H1 (cell line): ENCODE measurements around the gene TMEM45A. TPM values are rescaled to one million over a fixed set of nuclear protein-coding genes. Genes with fewer than 3 reads are reported as not detected.
"Not testable (repeated sequence)": the region's sequence is repeated elsewhere in the genome, so short reads cannot be mapped to it uniquely, and the experiment has no call there.

Source experiments
- CTCF ChIA-PET: fragments of 300-600 bp; sonication (Branson Sonifier 250); formaldehyde crosslinking; loops from one replicate; lab custom pipeline; 2021; ENCODE audit not compliant: partially characterized antibody; lab: Charles Lee
- POLR2A ChIA-PET: fragments of 300-600 bp; sonication (Branson Sonifier 250); formaldehyde crosslinking; loops from one replicate; lab custom pipeline; 2021; ENCODE audit warnings: inconsistent platforms; ENCODE audit not compliant: partially characterized antibody; lab: Charles Lee
- DNase-seq, 2 experiments: peaks; one replicate each; pipeline versions ENCODE4 v3.0.0 to v3.0.0-alpha.2; 2010 to 2022; ENCODE audit warnings: low spot score in 2 of 2, low read depth in 1 of 2, mixed read lengths in 1 of 2
- FAIRE-seq: peaks from 2 replicates; lab custom pipeline; 2011; peaks lifted over from hg19 to GRCh38; lab: Jason Lieb, UNC
- H2AFZ ChIP-seq: 2 replicates; pipeline ENCODE4 v1.8.1; 2012; ENCODE audit warnings: low read length, inconsistent platforms
- H2AK5ac ChIP-seq: 2 replicates; pipeline ENCODE4 v1.6.1; 2013; ENCODE audit warnings: low read depth, low read length
- H2BK120ac ChIP-seq: replicated peaks from 2 replicates; pipeline ENCODE3; 2013; ENCODE audit warnings: low read depth, low read length, inconsistent platforms
- H2BK12ac ChIP-seq: 2 replicates; pipeline ENCODE4 v1.6.1; 2013; ENCODE audit warnings: low read depth, low read length
- H2BK15ac ChIP-seq: 2 replicates; pipeline ENCODE4 v1.6.1; 2013; ENCODE audit warnings: low read length
- H2BK20ac ChIP-seq: 2 replicates; pipeline ENCODE4 v1.6.1; 2013; ENCODE audit warnings: low read length
- H2BK5ac ChIP-seq: 2 replicates; pipeline ENCODE4 v1.6.1; 2013; ENCODE audit warnings: low read depth, low read length
- H3K14ac ChIP-seq: 2 replicates; pipeline ENCODE4 v1.6.1; 2013; ENCODE audit warnings: inconsistent platforms; ENCODE audit not compliant: insufficient read length
- H3K18ac ChIP-seq: 2 replicates; pipeline ENCODE4 v1.6.1; 2013; ENCODE audit warnings: low read length; ENCODE audit errors: extremely low read depth
- H3K23ac ChIP-seq: 2 replicates; pipeline ENCODE4 v1.6.1; 2013; ENCODE audit warnings: inconsistent platforms; ENCODE audit not compliant: insufficient read length
- H3K23me2 ChIP-seq: 2 replicates; pipeline ENCODE4 v1.6.1; 2013; ENCODE audit warnings: low read depth, low read length
- H3K27ac ChIP-seq: 2 replicates; pipeline ENCODE4 v1.6.1; 2011; ENCODE audit warnings: low read depth, low read length, inconsistent platforms
- H3K27me3 ChIP-seq, 4 experiments: replicated peaks in 1 of 4; 1 replicate in 1 of 4; 2 replicates in 3 of 4; pipeline versions ENCODE4 v1.6.1 to v1.8.1; 2011 to 2013; ENCODE audit warnings: low read length in 3 of 4, mild to moderate bottlenecking in 3 of 4, inconsistent platforms in 2 of 4, mixed read lengths in 2 of 4, moderate library complexity in 1 of 4; ENCODE audit not compliant: control insufficient read depth in 3 of 4, insufficient read depth in 3 of 4; ENCODE audit errors: extremely low read depth in 1 of 4
- H3K36me3 ChIP-seq, 4 experiments: 2 replicates each; pipeline versions ENCODE4 v1.6.1 to v1.8.1; 2011 to 2013; ENCODE audit warnings: mild to moderate bottlenecking in 4 of 4, low read length in 3 of 4, moderate library complexity in 2 of 4, control low read depth in 1 of 4, inconsistent platforms in 1 of 4; ENCODE audit not compliant: insufficient read depth in 4 of 4, control insufficient read depth in 2 of 4
- H3K4ac ChIP-seq: replicated peaks from 2 replicates; pipeline ENCODE3; 2013; ENCODE audit warnings: low read length, low read depth, mixed read lengths, inconsistent platforms; ENCODE audit not compliant: insufficient read length
- H3K4me1 ChIP-seq, 4 experiments: replicated peaks in 1 of 4; 1 replicate in 1 of 4; 2 replicates in 3 of 4; pipeline versions ENCODE4 v1.6.1 to v1.8.1; 2011 to 2013; ENCODE audit warnings: low read length in 3 of 4, inconsistent platforms in 2 of 4, mixed read lengths in 1 of 4; ENCODE audit not compliant: insufficient read depth in 4 of 4, control insufficient read depth in 3 of 4
- H3K4me2 ChIP-seq, 2 experiments: 2 replicates each; pipeline versions ENCODE4 v1.6.1 to v1.8.1; 2011 to 2013; ENCODE audit warnings: low read depth in 2 of 2, low read length in 2 of 2, control low read depth in 1 of 2, inconsistent platforms in 1 of 2, mild to moderate bottlenecking in 1 of 2; ENCODE audit not compliant: insufficient read depth in 1 of 2
- H3K4me3 ChIP-seq, 4 experiments: fragments of 200-600, 300-600 bp in 1 of 4; sonication (generic), shearing (Covaris generic), sonication (Bioruptor Twin) in 1 of 4; 2 replicates each; pipeline versions ENCODE4 v1.5.1 to v1.8.1; 2011 to 2016; ENCODE audit warnings: low read length in 4 of 4, low read depth in 3 of 4, control low read depth in 2 of 4, inconsistent platforms in 2 of 4, mild to moderate bottlenecking in 2 of 4, mixed read lengths in 1 of 4, moderate library complexity in 1 of 4; ENCODE audit not compliant: insufficient read depth in 2 of 4; ENCODE audit errors: extremely low read depth in 1 of 4
- H3K56ac ChIP-seq: replicated peaks from 2 replicates; pipeline ENCODE3; 2013; ENCODE audit warnings: low read depth, mild to moderate bottlenecking, mixed read lengths, low read length, inconsistent platforms; ENCODE audit not compliant: insufficient read length
- H3K79me1 ChIP-seq: 2 replicates; pipeline ENCODE4 v1.6.1; 2013; ENCODE audit warnings: low read depth, low read length, control low read depth
- H3K79me2 ChIP-seq, 2 experiments: 2 replicates each; pipeline versions ENCODE4 v1.6.1 to v1.8.1; 2012 to 2013; ENCODE audit warnings: low read length in 2 of 2, mild to moderate bottlenecking in 2 of 2, inconsistent platforms in 1 of 2; ENCODE audit not compliant: insufficient read depth in 2 of 2, control insufficient read depth in 1 of 2
- H3K9ac ChIP-seq, 4 experiments: replicated peaks in 1 of 4; 1 replicate in 1 of 4; 2 replicates in 3 of 4; pipeline versions ENCODE4 v1.6.1 to v1.8.1; 2011 to 2013; ENCODE audit warnings: low read depth in 3 of 4, low read length in 3 of 4, control low read depth in 2 of 4, mild to moderate bottlenecking in 2 of 4, moderate library complexity in 2 of 4, inconsistent platforms in 1 of 4; ENCODE audit errors: extremely low read depth in 1 of 4
- H3K9me3 ChIP-seq, 2 experiments: 2 replicates each; pipeline versions ENCODE4 v1.6.1 to v1.8.1; 2012 to 2013; ENCODE audit warnings: mild to moderate bottlenecking in 2 of 2, moderate library complexity in 2 of 2, control low read depth in 1 of 2, inconsistent platforms in 1 of 2, low read depth in 1 of 2, low read length in 1 of 2, mixed read lengths in 1 of 2; ENCODE audit not compliant: insufficient read depth in 2 of 2
- H4K20me1 ChIP-seq, 2 experiments: replicated peaks in 1 of 2; 2 replicates each; pipeline versions ENCODE3 to v1.8.1; 2011 to 2013; ENCODE audit warnings: inconsistent platforms in 2 of 2, low read length in 2 of 2, mild to moderate bottlenecking in 1 of 2; ENCODE audit not compliant: insufficient read depth in 2 of 2, control insufficient read depth in 1 of 2
- H4K5ac ChIP-seq: 2 replicates; pipeline ENCODE4 v1.6.1; 2013; ENCODE audit warnings: low read length, low read depth, mixed read lengths, inconsistent platforms; ENCODE audit not compliant: insufficient read length
- H4K8ac ChIP-seq: 2 replicates; pipeline ENCODE4 v1.8.0; 2013; ENCODE audit warnings: mild to moderate bottlenecking, moderate library complexity, low read length, inconsistent platforms; ENCODE audit not compliant: insufficient read depth; ENCODE audit errors: extremely low read depth
- H4K91ac ChIP-seq: replicated peaks from 2 replicates; pipeline ENCODE3; 2013; ENCODE audit warnings: low read length, mixed read lengths, inconsistent platforms; ENCODE audit not compliant: insufficient read length
- WGBS, 2 experiments: shearing (Covaris generic) in 1 of 2; methylation state at CpG; one replicate each; pipeline versions ENCODE4 v1.1.6 to v1.1.7; 2013 to 2015; ENCODE audit warnings: low lambda C conversion rate in 2 of 2, mixed read lengths in 2 of 2, inconsistent platforms in 1 of 2, low coverage in 1 of 2, missing lambda C conversion rate in 1 of 2; ENCODE audit not compliant: insufficient replicate concordance in 2 of 2, insufficient coverage in 1 of 2, insufficient read length in 1 of 2; ENCODE audit errors: extremely low coverage in 1 of 2, missing lambda C conversion rate in 1 of 2; 5-methylcytosine and 5-hydroxymethylcytosine counted together
- polyA plus RNA-seq, 7 experiments: library from polyadenylated mRNA; depleted of rRNA in 3 of 7; stranded (reverse) in 5 of 7; unstranded in 2 of 7; fragments of >200 nt in 5 of 7; fragments of 200-250 nt in 2 of 7; gene quantifications; 1 replicate in 5 of 7; 2 replicates in 1 of 7; 4 replicates in 1 of 7; pipeline versions ENCODE4 v1.2.1 to v1.2.3, GENCODE V29; 2011 to 2013; ENCODE audit warnings: missing spikeins in 2 of 7, mixed read lengths in 2 of 7
- total RNA-seq: library from RNA; stranded (reverse); fragmentation: NEBNext Ultra II Directional; extraction: Animal tissue kit (Norgen Biotek cat#: 25700); gene quantifications from 2 replicates; pipeline ENCODE4 v1.2.1, GENCODE V29; 2021

The TMEM45A gene
- total and polyA plus RNA-seq, 2 of the 8 experiments (the other 6 are each of a cell fraction or from before 2014, with no cell fraction given) = 12.9 to 14.2 TPM

- H3K36me3 ChIP-seq, H3K14ac ChIP-seq, H3K27ac ChIP-seq, POLR2A ChIA-PET, H2BK20ac ChIP-seq, H4K8ac ChIP-seq, H2BK5ac ChIP-seq, H3K4me1 ChIP-seq, H2BK120ac ChIP-seq, H4K5ac ChIP-seq, H3K23me2 ChIP-seq, H3K27me3 ChIP-seq, H2BK12ac ChIP-seq, H2AFZ ChIP-seq, H3K4ac ChIP-seq, H3K56ac ChIP-seq, H2BK15ac ChIP-seq, H3K4me3 ChIP-seq, H3K9me3 ChIP-seq, H3K4me2 ChIP-seq, H3K23ac ChIP-seq, H3K9ac ChIP-seq, H4K20me1 ChIP-seq, DNase-seq, H3K79me1 ChIP-seq, FAIRE-seq, H2AK5ac ChIP-seq, H3K79me2 ChIP-seq, CTCF ChIA-PET, H3K18ac ChIP-seq, H4K91ac ChIP-seq: not testable (repeated sequence)
- WGBS, 2 experiments = 89% methylated on average over 11 of the region's 32 CpGs; no CpG with 5 or more reads in 1 of the 2 experiments
Observed at GRCh38 chr3:100477851-100478360, 14.5 kb upstream of the TMEM45A start.

GRCh38 chr3:100478521-100478920 lies 13.9 kb upstream of the TMEM45A start:
- H3K4me1 ChIP-seq, H3K23me2 ChIP-seq, H2AFZ ChIP-seq, H3K9ac ChIP-seq, H4K8ac ChIP-seq, H3K9me3 ChIP-seq, H2BK12ac ChIP-seq, H4K5ac ChIP-seq, H2BK15ac ChIP-seq, H3K79me2 ChIP-seq, H4K91ac ChIP-seq, H3K14ac ChIP-seq, H3K4me2 ChIP-seq, POLR2A ChIA-PET, H3K4ac ChIP-seq, H2BK120ac ChIP-seq, H3K18ac ChIP-seq, H3K23ac ChIP-seq, H3K36me3 ChIP-seq, H3K79me1 ChIP-seq, FAIRE-seq, H2BK5ac ChIP-seq, H3K4me3 ChIP-seq, H3K56ac ChIP-seq, H3K27me3 ChIP-seq, DNase-seq, H4K20me1 ChIP-seq, H2AK5ac ChIP-seq, H2BK20ac ChIP-seq, H3K27ac ChIP-seq: not testable (repeated sequence)
- CTCF ChIA-PET = interaction anchor here (1.1 to 1.4 kb wide), 2 partner anchors 10 to 16 kb away, joined by 4 to 6 read pairs; no protein-coding TSS in a partner anchor
- WGBS, 2 experiments = 98% methylated on average over 10 of the region's 25 CpGs; no CpG with 5 or more reads in 1 of the 2 experiments
